Hepatocyte (in vitro differentiated cells): ENCODE results near the gene RAF1.

ENCODE experiments used
- CTCF ChIP-seq: fragments of 200-600 bp; sonication (generic); IDR thresholded peaks from 2 replicates; pipeline ENCODE4 v1.5.1; 2016; ENCODE audit warnings: antibody characterized with exemption, mild to moderate bottlenecking; ENCODE audit not compliant: poor library complexity
- EZH2 ChIP-seq: fragments of 200-600 bp; sonication (generic); IDR thresholded peaks from 2 replicates; pipeline ENCODE4 v1.6.1; 2016; ENCODE audit warnings: antibody characterized with exemption, mild to moderate bottlenecking, borderline replicate concordance
- EZH2phosphoT487 ChIP-seq: fragments of 200-600 bp; sonication (generic); IDR thresholded peaks from one replicate; pipeline ENCODE4 v1.6.1; 2018; ENCODE audit warnings: antibody characterized with exemption, mild to moderate bottlenecking, low read depth, moderate library complexity; ENCODE audit not compliant: unreplicated experiment, severe bottlenecking

- TF ChIP-seq CTCF = no peak
- no peak for TF ChIP-seq EZH2
- no peak for TF ChIP-seq EZH2phosphoT487
These were observed 118.5 kb downstream of the RAF1 start, which contains the start of gene MKRN2OS for GRCh38 chr3:12545473-12545791.
